GM23248 (cell line): ENCODE data around the gene CRYBG2. TPM values are rescaled to one million over a fixed set of nuclear protein-coding genes. Genes with fewer than 3 reads are reported as not detected.
A peak's percentile ranks its signal among the peaks of the same experiment; 100 is the strongest.

ENCODE experiments used
- DNase-seq: peaks from one replicate; pipeline ENCODE4 v3.0.0-alpha.2; 2015
- H2AFZ ChIP-seq: fragments of 200-600 bp; sonication (generic); 2 replicates; pipeline ENCODE4 v1.6.1; 2016; ENCODE audit warnings: antibody characterized with exemption
- H3F3A ChIP-seq: fragments of 200-600 bp; sonication (generic); 2 replicates; pipeline ENCODE4 v1.6.1; 2016; ENCODE audit warnings: mild to moderate bottlenecking, antibody characterized with exemption, mixed run types; ENCODE audit not compliant: insufficient read depth
- H3K27ac ChIP-seq: fragments of 200-600 bp; sonication (generic); 2 replicates; pipeline ENCODE4 v1.5.1; 2016; ENCODE audit warnings: mild to moderate bottlenecking
- H3K27me3 ChIP-seq: fragments of 200-600 bp; sonication (generic); replicated peaks from 2 replicates; pipeline ENCODE4 v1.6.1; 2016; ENCODE audit warnings: mild to moderate bottlenecking; ENCODE audit not compliant: insufficient read depth
- H3K36me3 ChIP-seq: fragments of 200-600 bp; sonication (generic); 2 replicates; pipeline ENCODE4 v1.6.1; 2016; ENCODE audit warnings: low read depth, mild to moderate bottlenecking
- H3K4me1 ChIP-seq: fragments of 200-600 bp; sonication (generic); 2 replicates; pipeline ENCODE4 v1.6.1; 2016; ENCODE audit warnings: mild to moderate bottlenecking; ENCODE audit not compliant: insufficient read depth
- H3K4me2 ChIP-seq: fragments of 200-600 bp; sonication (generic); one replicate; pipeline ENCODE4 v1.6.1; 2016; ENCODE audit warnings: mild to moderate bottlenecking; ENCODE audit not compliant: unreplicated experiment
- H3K4me3 ChIP-seq: fragments of 200-600 bp; sonication (generic); 2 replicates; pipeline ENCODE4 v1.5.1; 2016; ENCODE audit warnings: mild to moderate bottlenecking
- H3K79me2 ChIP-seq: fragments of 200-600 bp; sonication (generic); 2 replicates; pipeline ENCODE4 v1.6.1; 2016; ENCODE audit warnings: mild to moderate bottlenecking; ENCODE audit not compliant: insufficient read depth
- H3K9ac ChIP-seq: fragments of 200-600 bp; sonication (generic); 2 replicates; pipeline ENCODE4 v1.6.1; 2016; ENCODE audit warnings: mild to moderate bottlenecking
- H3K9me2 ChIP-seq: fragments of 200-600 bp; sonication (generic); 2 replicates; pipeline ENCODE4 v1.6.1; 2016; ENCODE audit warnings: mixed run types, mild to moderate bottlenecking, moderate library complexity; ENCODE audit not compliant: insufficient read depth
- H3K9me3 ChIP-seq: fragments of 200-600 bp; sonication (generic); one replicate; pipeline ENCODE4 v1.6.1; 2017; ENCODE audit warnings: low read depth
- H4K20me1 ChIP-seq: fragments of 200-600 bp; sonication (generic); 2 replicates; pipeline ENCODE4 v1.6.0; 2016; ENCODE audit not compliant: insufficient read depth
- EZH2 ChIP-seq: fragments of 200-600 bp; sonication (generic); IDR thresholded peaks from 2 replicates; pipeline ENCODE4 v1.6.1; 2018; ENCODE audit warnings: antibody characterized with exemption, mild to moderate bottlenecking; ENCODE audit not compliant: insufficient read depth, poor library complexity, severe bottlenecking
- EZH2phosphoT487 ChIP-seq: fragments of 200-600 bp; sonication (generic); IDR thresholded peaks from 2 replicates; pipeline ENCODE4 v1.6.1; 2018; ENCODE audit warnings: antibody characterized with exemption, moderate library complexity, mild to moderate bottlenecking, low read depth; ENCODE audit not compliant: insufficient read depth
- WGBS, 2 experiments: methylation state at CpG; one replicate each; pipeline ENCODE4 v1.1.6; 2015 to 2017; ENCODE audit warnings: low lambda C conversion rate in 2 of 2, low coverage in 1 of 2; ENCODE audit errors: missing lambda C conversion rate in 2 of 2; 5-methylcytosine and 5-hydroxymethylcytosine counted together
- in situ Hi-C: fragments of 300-500 bp; cut with MboI; formaldehyde crosslinking; loops from 2 replicates; pipeline ENCODE4 v1.15.0; 2020
- polyA plus RNA-seq: library from polyadenylated mRNA; unstranded; fragments of >200 nt; fragmentation: Nextera tagmentation; extraction: Ambion mirVana; gene quantifications from 2 replicates; pipeline ENCODE4 v1.2.1, GENCODE V29; 2016
- total RNA-seq: library from RNA; depleted of rRNA; stranded (reverse); fragments of >200 nt; shearing (Covaris generic); gene quantifications from 2 replicates; pipeline ENCODE4 v1.2.3, GENCODE V29; 2014

CRYBG2 gene
- total and polyA plus RNA-seq, 2 experiments from 2014 or later: not detected

GRCh38 chr1:26277719-26278118 is 76.2 kb downstream of the CRYBG2 start:
- H3K4me1 ChIP-seq: peaks cover 61% of the 10 kb centered on the region

GRCh38 chr1:26277261-26277661 is 76.7 kb downstream of the CRYBG2 start:
- no peak for TF ChIP-seq EZH2
- H3K4me1 ChIP-seq: peaks cover 58% of the 10 kb centered on the region
- H2AFZ ChIP-seq: no peak overlapping the region
- no peaks in the 10 kb centered on the region for H3K9me2 ChIP-seq
- peaks cover 3% of the 10 kb centered on the region; the same call in 1 of the 2 replicates for H4K20me1 ChIP-seq
- H3K36me3 ChIP-seq: 0 out of 2 replicates have a peak, but pooled peaks cover 8% of the 10 kb centered on the region
- in situ Hi-C loops: no loop called here
- peaks cover 64% of the 10 kb centered on the region for H3F3A ChIP-seq
- H3K79me2 ChIP-seq: peaks cover 23% of the 10 kb centered on the region
- no peak overlapping the region for H3K4me3 ChIP-seq
- no peak for DNase-seq
- H3K27ac ChIP-seq: peak overlapping the region; percentile 95
- no peaks in the 10 kb centered on the region for H3K27me3 ChIP-seq
- H3K9ac ChIP-seq: peak overlapping the region; percentile 87; the same call in 1 of the 2 replicates
- 55 to 58% methylated on average over 3 of the region's 3 CpGs for WGBS, 2 experiments
- peak overlapping the region; percentile 36 for H3K4me2 ChIP-seq
- H3K9me3 ChIP-seq: no peaks in the 10 kb centered on the region

More at GRCh38 chr1:26277719-26278118, 76.2 kb downstream of the CRYBG2 start:
- Histone ChIP-seq H4K20me1 (peaks cover 3% of the 10 kb centered on the region; the same call in 1 of the 2 replicates), H2AFZ (no peak overlapping the region), H3K4me2 (peak overlapping the region; percentile 36), H3K36me3 (0 out of 2 replicates have a peak, but pooled peaks cover 8% of the 10 kb centered on the region), H3K79me2 (peaks cover 28% of the 10 kb centered on the region), H3K9me3 (no peaks in the 10 kb centered on the region), H3K9ac (peak overlapping the region; percentile 87), H3K4me3 (no peak overlapping the region), H3F3A (peaks cover 66% of the 10 kb centered on the region), H3K27me3 (no peaks in the 10 kb centered on the region), H3K27ac (peak overlapping the region; percentile 95), H3K9me2 (no peaks in the 10 kb centered on the region)
- peak; percentile 11 for DNase-seq
- in situ Hi-C loops: no loop called here
- no peak for TF ChIP-seq EZH2phosphoT487
- TF ChIP-seq EZH2: no peak
- WGBS, 2 experiments: 87 to 100% methylated on average over 1 of the region's 1 CpG

GRCh38 chr1:26276432-26276838 is 77.5 kb downstream of the CRYBG2 start:
- Histone ChIP-seq H3K27ac (peak overlapping the region; percentile 95), H3K4me2 (peak overlapping the region; percentile 73), H3K9ac (peak overlapping the region; percentile 75; the same call in 1 of the 2 replicates), H3F3A (peaks cover 59% of the 10 kb centered on the region), H3K9me2 (no peaks in the 10 kb centered on the region), H2AFZ (no peak overlapping the region), H3K79me2 (peaks cover 15% of the 10 kb centered on the region), H3K36me3 (0 out of 2 replicates have a peak, but pooled peaks cover 5% of the 10 kb centered on the region), H3K4me1 (peaks cover 53% of the 10 kb centered on the region), H4K20me1 (no peaks in the 10 kb centered on the region), H3K4me3 (no peak overlapping the region; the same call in 1 of the 2 replicates), H3K27me3 (no peaks in the 10 kb centered on the region), H3K9me3 (no peaks in the 10 kb centered on the region)
- TF ChIP-seq EZH2 (no peak), EZH2phosphoT487 (no peak)
- no peak for DNase-seq
- WGBS, 2 experiments: 4 to 8% methylated on average over 2 of the region's 2 CpGs
- in situ Hi-C loops: no loop called here

- Histone ChIP-seq H3K27ac (peak overlapping the region; percentile 95), H4K20me1 (no peaks in the 10 kb centered on the region), H3K9me3 (no peaks in the 10 kb centered on the region), H3K4me2 (peak overlapping the region; percentile 73), H3F3A (peaks cover 55% of the 10 kb centered on the region), H3K27me3 (no peaks in the 10 kb centered on the region), H3K79me2 (peaks cover 9% of the 10 kb centered on the region), H2AFZ (peak overlapping the region; percentile 73), H3K4me3 (peak overlapping the region; percentile 49), H3K4me1 (peaks cover 48% of the 10 kb centered on the region), H3K9ac (peak overlapping the region; percentile 75), H3K36me3 (no peaks in the 10 kb centered on the region), H3K9me2 (no peaks in the 10 kb centered on the region)
- in situ Hi-C loops: no loop called here
- WGBS, 2 experiments: 1 to 4% methylated on average over 3 of the region's 3 CpGs
- TF ChIP-seq EZH2phosphoT487 (no peak), EZH2 (no peak)
- peak; percentile 97 for DNase-seq
Measured at GRCh38 chr1:26275580-26276431, 78.1 kb downstream of the CRYBG2 start.
